H7 (cell line): Measurements from ENCODE around the gene RORB. TPM values are rescaled to one million over a fixed set of nuclear protein-coding genes. Genes with fewer than 3 reads are reported as not detected.

Experiments
- DNase-seq: peaks from one replicate; pipeline ENCODE4 v3.0.0; 2012
- H3K27me3 ChIP-seq: 2 replicates; pipeline ENCODE4 v1.6.0; 2011; ENCODE audit warnings: mild to moderate bottlenecking, low read length; ENCODE audit not compliant: control insufficient read depth, insufficient read depth
- H3K36me3 ChIP-seq: replicated peaks from 2 replicates; pipeline ENCODE4 v1.5.1; 2011; ENCODE audit warnings: low read length; ENCODE audit not compliant: control insufficient read depth, insufficient read depth
- H3K4me3 ChIP-seq: 2 replicates; pipeline ENCODE4 v1.5.1; 2011; ENCODE audit warnings: low read depth, mild to moderate bottlenecking, control low read depth, low read length, moderate library complexity; ENCODE audit not compliant: insufficient read depth
- total RNA-seq: library from RNA; depleted of rRNA; stranded (reverse); fragments of >200 nt; shearing (Covaris generic); gene quantifications from 2 replicates; pipeline ENCODE4 v1.2.3, GENCODE V29; 2014; rRNA removed

Gene RORB
- total RNA-seq = 0.52 and 0.73 TPM in 2 replicates

DNA sequence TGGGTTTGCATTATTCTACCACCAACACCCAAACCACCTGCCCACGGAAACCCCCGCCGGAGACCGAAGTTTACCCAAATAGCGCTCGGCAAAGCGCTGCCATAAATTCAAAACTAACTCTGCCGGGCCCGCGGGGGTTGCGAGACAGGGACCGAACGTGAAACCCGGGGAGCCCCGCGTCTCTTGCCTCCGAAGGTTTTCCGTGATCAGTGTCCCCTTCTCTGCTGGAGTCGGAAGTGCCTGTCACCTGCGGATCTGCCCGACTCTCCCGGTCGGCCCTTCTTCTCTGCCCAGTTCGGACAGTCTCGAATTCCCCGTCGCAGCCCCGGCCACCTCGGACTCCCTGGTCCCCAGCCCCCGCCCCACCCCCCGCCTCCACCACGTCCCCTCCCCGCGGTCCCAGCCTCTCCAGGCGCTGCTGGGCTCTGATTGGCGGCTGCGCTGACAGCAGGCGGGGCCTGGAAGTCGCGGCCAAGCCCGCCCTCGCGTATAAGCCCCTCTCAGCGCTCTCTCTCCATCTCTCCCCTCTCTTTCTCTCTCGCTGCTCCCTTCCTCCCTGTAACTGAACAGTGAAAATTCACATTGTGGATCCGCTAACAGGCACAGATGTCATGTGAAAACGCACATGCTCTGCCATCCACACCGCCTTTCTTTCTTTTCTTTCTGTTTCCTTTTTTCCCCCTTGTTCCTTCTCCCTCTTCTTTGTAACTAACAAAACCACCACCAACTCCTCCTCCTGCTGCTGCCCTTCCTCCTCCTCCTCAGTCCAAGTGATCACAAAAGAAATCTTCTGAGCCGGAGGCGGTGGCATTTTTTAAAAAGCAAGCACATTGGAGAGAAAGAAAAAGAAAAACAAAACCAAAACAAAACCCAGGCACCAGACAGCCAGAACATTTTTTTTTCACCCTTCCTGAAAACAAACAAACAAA is at the start of gene RORB:
RORB (plus strand) TSS at position 517 of the 929 bp plus-strand sequence. CDS start 642 bp downstream, outside the sequence.
- Histone ChIP-seq H3K27me3 (peaks cover 54% of the 10 kb centered on the region), H3K36me3 (no peaks in the 10 kb centered on the region), H3K4me3 (peak within 1 kb of the TSS; percentile 68)
- peak; percentile 92 for DNase-seq

DNA sequence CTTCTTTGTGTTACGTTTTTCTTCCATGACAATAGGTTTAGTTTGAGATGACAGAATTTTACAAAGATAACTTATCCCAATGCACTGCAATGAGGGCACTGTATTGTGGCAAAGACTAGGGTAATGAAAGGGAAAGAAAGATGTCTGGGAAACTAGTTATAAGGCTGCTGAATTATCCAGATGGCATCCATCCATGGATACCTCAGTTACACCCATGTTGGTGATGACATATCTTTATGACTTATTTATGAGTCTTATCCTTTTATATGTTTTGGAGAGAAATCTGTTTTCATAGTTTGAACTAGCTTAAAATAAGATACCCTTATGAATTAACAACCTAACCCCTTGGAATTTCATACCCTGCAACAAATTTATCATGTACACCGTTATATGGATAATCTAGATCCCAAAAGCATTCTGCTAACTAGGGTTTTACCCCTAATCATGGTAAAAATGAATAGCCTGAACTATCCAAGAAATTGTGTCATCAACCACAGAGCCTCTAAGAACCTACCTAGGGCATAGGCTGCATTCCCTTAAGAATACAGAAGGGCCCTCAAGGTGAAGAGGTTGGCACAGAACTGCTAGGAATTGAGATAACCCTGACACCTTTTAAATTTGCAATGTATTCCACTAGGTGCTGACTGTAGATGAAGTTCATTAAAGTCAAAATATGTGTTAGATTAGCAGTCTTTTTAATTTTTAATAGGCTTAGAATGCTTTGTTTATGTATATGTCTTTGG is 49.5 kb upstream of the RORB start:
- DNase-seq = no peak
- H3K4me3 ChIP-seq = no peak overlapping the region
- H3K27me3 ChIP-seq = no peaks in the 10 kb centered on the region
- no peaks in the 10 kb centered on the region for H3K36me3 ChIP-seq

DNA sequence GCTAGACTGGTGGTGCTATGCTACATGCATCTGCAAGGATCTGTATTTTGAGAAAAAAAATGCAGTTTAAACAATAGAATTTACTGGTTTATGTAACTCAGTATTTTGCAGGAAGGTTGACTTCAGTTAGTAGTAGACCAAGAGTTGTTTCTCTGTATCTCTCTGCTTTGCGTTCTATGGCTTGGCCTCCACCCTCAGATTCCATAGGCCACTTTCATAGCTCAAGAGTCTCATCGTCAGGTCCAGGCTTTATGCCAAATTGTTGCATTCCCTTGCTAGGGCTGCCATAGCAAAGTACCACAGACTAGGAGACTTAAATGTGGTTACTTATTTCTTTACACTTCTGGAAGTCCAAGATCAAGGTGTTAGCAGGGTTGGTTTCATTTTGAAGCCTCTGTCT is 48.1 kb upstream of the RORB start:
- Histone ChIP-seq H3K36me3 (no peaks in the 10 kb centered on the region), H3K27me3 (no peaks in the 10 kb centered on the region), H3K4me3 (no peak overlapping the region)
- DNase-seq = no peak

DNA sequence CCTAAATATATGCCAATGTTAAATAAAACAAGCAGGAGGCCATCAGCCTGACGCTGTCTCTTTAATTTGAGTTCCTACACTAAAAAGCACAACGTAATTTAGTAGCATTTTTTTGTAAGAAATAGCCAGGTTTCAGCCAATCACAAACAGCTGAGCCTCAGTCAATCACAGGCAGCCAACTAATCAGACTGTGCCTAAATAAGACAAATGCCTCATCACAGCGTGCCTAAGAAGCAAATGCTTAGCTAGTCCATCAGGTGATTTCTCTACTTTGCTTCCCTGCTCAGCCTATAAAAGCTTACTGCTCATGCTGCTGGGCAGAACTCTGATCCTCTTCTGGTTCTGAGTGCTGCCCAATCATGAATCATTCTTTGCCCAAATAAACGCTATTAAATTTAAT is 38.3 kb upstream of the RORB start:
- no peaks in the 10 kb centered on the region for H3K27me3 ChIP-seq
- H3K4me3 ChIP-seq = no peak overlapping the region
- H3K36me3 ChIP-seq = no peaks in the 10 kb centered on the region
- DNase-seq = no peak

DNA sequence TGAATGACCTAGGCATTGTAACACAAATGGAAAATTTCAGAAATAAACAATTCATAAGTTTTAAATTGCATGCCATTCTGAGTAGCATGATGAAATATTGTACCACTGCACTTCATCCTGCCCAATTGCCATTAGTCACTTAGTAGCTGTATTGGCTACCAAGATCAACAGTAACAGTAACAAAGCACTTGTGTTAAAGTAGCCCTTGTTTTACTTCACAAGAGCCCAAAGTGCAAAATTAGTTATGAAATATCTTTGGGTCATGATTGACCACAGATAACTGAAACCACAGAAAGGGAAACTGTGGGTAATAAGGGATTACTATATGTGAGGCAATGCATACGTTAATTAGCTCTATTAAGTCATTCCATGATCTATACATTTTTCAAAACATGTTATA is 33.3 kb upstream of the RORB start:
- H3K27me3 ChIP-seq = no peaks in the 10 kb centered on the region
- no peak for DNase-seq
- H3K36me3 ChIP-seq = no peaks in the 10 kb centered on the region
- no peak overlapping the region for H3K4me3 ChIP-seq

GRCh38 chr9:74478606-74479005 is 18.5 kb upstream of the RORB start:
- H3K4me3 ChIP-seq = no peak overlapping the region
- no peaks in the 10 kb centered on the region for H3K27me3 ChIP-seq
- DNase-seq = no peak
- no peaks in the 10 kb centered on the region for H3K36me3 ChIP-seq

- Histone ChIP-seq H3K27me3 (no peaks in the 10 kb centered on the region), H3K36me3 (no peaks in the 10 kb centered on the region), H3K4me3 (no peak overlapping the region)
- DNase-seq = no peak
These were observed 17.4 kb upstream of the RORB start for GRCh38 chr9:74479711-74480110.

- Histone ChIP-seq H3K36me3 (no peaks in the 10 kb centered on the region), H3K27me3 (no peaks in the 10 kb centered on the region), H3K4me3 (no peak overlapping the region)
- DNase-seq = no peak
These were observed 9.7 kb upstream of the RORB start for GRCh38 chr9:74487395-74487794.

DNA sequence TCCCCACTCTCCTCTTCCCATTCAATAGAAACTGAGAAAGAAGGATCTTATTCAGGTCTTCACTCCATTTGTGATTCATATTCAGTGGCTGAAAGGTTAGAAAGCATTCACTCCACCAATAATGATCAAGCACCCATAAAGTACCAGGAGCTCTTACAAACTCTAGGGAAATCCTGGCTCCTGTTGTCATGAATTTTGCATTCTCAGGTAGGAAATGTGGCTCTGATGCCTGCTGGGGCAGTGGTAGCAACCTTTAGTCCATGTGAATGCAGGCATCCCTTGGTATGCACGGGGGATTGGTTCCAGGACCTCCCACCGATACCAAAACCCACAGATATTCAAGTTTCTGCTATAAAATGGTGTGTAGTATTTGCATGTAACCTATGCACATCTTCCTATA is 3.6 kb upstream of the RORB start:
- DNase-seq = peak; percentile 26
- no peak overlapping the region for H3K4me3 ChIP-seq
- H3K36me3 ChIP-seq = no peaks in the 10 kb centered on the region
- H3K27me3 ChIP-seq = peaks cover 18% of the 10 kb centered on the region

GRCh38 chr9:74494490-74494889 is 2.6 kb upstream of the RORB start:
- H3K27me3 ChIP-seq = peaks cover 28% of the 10 kb centered on the region
- peak; percentile 10 for DNase-seq

DNA sequence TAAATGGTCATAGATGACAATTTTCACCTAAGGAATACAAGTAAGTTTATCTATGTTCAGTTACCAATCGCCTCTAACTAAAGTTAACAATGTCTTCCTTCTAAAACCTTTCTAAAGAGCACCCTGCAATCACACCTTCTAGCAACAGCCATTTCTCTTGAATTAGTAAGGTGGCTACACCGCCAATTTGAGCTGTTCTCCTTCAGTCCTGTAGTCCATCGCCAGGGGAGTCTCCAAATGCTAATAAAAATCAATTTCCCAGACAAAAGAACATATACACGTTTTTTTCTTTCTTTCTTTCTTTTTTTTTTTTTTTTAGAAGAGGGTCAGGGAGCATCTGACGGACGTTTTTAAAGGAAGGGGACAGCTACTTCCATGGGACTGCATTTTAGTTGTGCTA is 729 bp upstream of the RORB start:
- Histone ChIP-seq H3K27me3 (peaks cover 47% of the 10 kb centered on the region), H3K4me3 (peak overlapping the region; percentile 68), H3K36me3 (no peaks in the 10 kb centered on the region)
- DNase-seq = peak; percentile 31

More at GRCh38 chr9:74494490-74494889, 2.6 kb upstream of the RORB start:
- Histone ChIP-seq H3K36me3 (no peaks in the 10 kb centered on the region), H3K4me3 (no peak overlapping the region)

- H3K27me3 ChIP-seq = peaks cover 59% of the 10 kb centered on the region
- H3K4me3 ChIP-seq = peak overlapping the region; percentile 68
- peak; percentile 69 for DNase-seq
- no peaks in the 10 kb centered on the region for H3K36me3 ChIP-seq
These were observed 849 bp downstream of the RORB start for GRCh38 chr9:74497748-74498620.

GRCh38 chr9:74498621-74499095 is 1.5 kb downstream of the RORB start:
- DNase-seq = no peak
- H3K4me3 ChIP-seq = peak overlapping the region; percentile 68
- peaks cover 59% of the 10 kb centered on the region for H3K27me3 ChIP-seq
- H3K36me3 ChIP-seq = no peaks in the 10 kb centered on the region

- peaks cover 59% of the 10 kb centered on the region for H3K27me3 ChIP-seq
- H3K36me3 ChIP-seq = no peaks in the 10 kb centered on the region
- H3K4me3 ChIP-seq = peak overlapping the region; percentile 68
- peak; percentile 57 for DNase-seq
These were observed 2.0 kb downstream of the RORB start for GRCh38 chr9:74499111-74499601.
